HepG2 (cell line): ENCODE results near the gene BPIFB4. TPM values are rescaled to one million over a fixed set of nuclear protein-coding genes. Genes with fewer than 3 reads are reported as not detected.

Source experiments
- ATAC-seq: fragments of 200-7000 bp; cut with Tn5 transposase; 3 replicates; pipeline ENCODE4 v1.9.1; 2020; ENCODE audit warnings: mild to moderate bottlenecking, moderate library complexity
- BruUV-seq: library from RNA; stranded (reverse); fragments of 400-500 nt; replicated peaks from 2 replicates; lab custom pipeline; 2021; lab: Mats Ljungman, UMichigan
- CTCF ChIA-PET: fragments of 300-600 bp; formaldehyde crosslinking; extraction: SDS; loops from one replicate; lab custom pipeline; 2021; ENCODE audit warnings: low total read pairs, inconsistent platforms, low intra/inter-chr PET ratio; lab: Yijun Ruan, JAX
- POLR2A ChIA-PET: fragments of 350-600 bp; sonication (Branson Sonifier 250); formaldehyde crosslinking; loops from one replicate; lab custom pipeline; 2020; ENCODE audit warnings: antibody characterized with exemption, inconsistent platforms; lab: Yijun Ruan, JAX
- DNase-seq: peaks from one replicate; pipeline ENCODE4 v3.0.0-alpha.2; 2015; ENCODE audit warnings: low spot score
- FAIRE-seq: peaks from 3 replicates; lab custom pipeline; 2011; peaks lifted over from hg19 to GRCh38; lab: Jason Lieb, UNC
- H2AFZ ChIP-seq: one replicate; pipeline ENCODE4 v1.6.1; 2011; ENCODE audit warnings: low read length, inconsistent platforms
- H3K27ac ChIP-seq: fragments of 300-600 bp; 3 replicates; pipeline ENCODE4 v1.8.0; 2011; ENCODE audit warnings: mixed run types, mild to moderate bottlenecking, mixed read lengths, low read length, inconsistent platforms; ENCODE audit not compliant: insufficient read depth; ENCODE audit errors: extremely low read length
- H3K27me3 ChIP-seq, 2 experiments: fragments of 200-600 bp in 1 of 2; 2 replicates in 1 of 2; 3 replicates in 1 of 2; pipeline versions ENCODE4 v1.6.0 to v1.8.0; 2011; ENCODE audit warnings: low read length in 2 of 2, mild to moderate bottlenecking in 2 of 2, moderate library complexity in 2 of 2, inconsistent platforms in 1 of 2; ENCODE audit not compliant: insufficient read depth in 2 of 2, control insufficient read depth in 1 of 2
- H3K36me3 ChIP-seq, 2 experiments: fragments of 200-600 bp in 1 of 2; replicated peaks in 1 of 2; 2 replicates in 1 of 2; 3 replicates in 1 of 2; pipeline versions ENCODE4 v1.5.1 to v1.8.0; 2011; ENCODE audit warnings: low read length in 2 of 2, inconsistent platforms in 1 of 2; ENCODE audit not compliant: insufficient read depth in 2 of 2, control insufficient read depth in 1 of 2
- H3K4me1 ChIP-seq: 2 replicates; pipeline ENCODE4 v1.5.1; 2012; ENCODE audit warnings: low read length, inconsistent platforms; ENCODE audit not compliant: insufficient read depth
- H3K4me2 ChIP-seq: 2 replicates; pipeline ENCODE4 v1.6.0; 2011; ENCODE audit warnings: low read depth, low read length, inconsistent platforms
- H3K4me3 ChIP-seq, 3 experiments: fragments of 200-600 bp in 1 of 3; sonication (generic), shearing (Covaris generic) in 1 of 3; replicated peaks in 1 of 3; 2 replicates each; pipeline ENCODE4 v1.5.1; 2011 to 2016; ENCODE audit warnings: low read length in 3 of 3, inconsistent platforms in 2 of 3, low read depth in 2 of 3, mild to moderate bottlenecking in 2 of 3, control low read depth in 1 of 3, mixed read lengths in 1 of 3; ENCODE audit not compliant: insufficient read depth in 1 of 3
- H3K79me2 ChIP-seq: one replicate; pipeline ENCODE4 v1.6.1; 2011; ENCODE audit warnings: low read length, inconsistent platforms; ENCODE audit not compliant: insufficient read depth
- H3K9ac ChIP-seq: 2 replicates; pipeline ENCODE4 v1.6.0; 2011; ENCODE audit warnings: mild to moderate bottlenecking, low read depth, low read length, inconsistent platforms; ENCODE audit not compliant: insufficient read depth
- H3K9me3 ChIP-seq: 2 replicates; pipeline ENCODE4 v1.5.1; 2012; ENCODE audit warnings: mild to moderate bottlenecking, low read length
- H4K20me1 ChIP-seq: 2 replicates; pipeline ENCODE4 v1.6.0; 2011; ENCODE audit warnings: inconsistent platforms, mild to moderate bottlenecking, low read length, moderate library complexity; ENCODE audit not compliant: insufficient read depth
- BRD4 ChIP-seq: sonication (generic); formaldehyde crosslinking; IDR thresholded peaks from 2 replicates; pipeline ENCODE4 v1.4.0; 2020; ENCODE audit warnings: missing genetic modification reagents
- FUBP1 ChIP-seq: sonication (generic); formaldehyde crosslinking; IDR thresholded peaks from 2 replicates; pipeline ENCODE4 v1.5.1; 2020; ENCODE audit warnings: missing genetic modification reagents, mild to moderate bottlenecking, borderline replicate concordance
- GATAD1 ChIP-seq: IDR thresholded peaks from 2 replicates; pipeline ENCODE4 v1.6.1; 2016; ENCODE audit warnings: missing genetic modification reagents, missing compliant biosample characterization
- GLI4 ChIP-seq: sonication (generic); formaldehyde crosslinking; IDR thresholded peaks from 2 replicates; pipeline ENCODE4 v1.5.1; 2020; ENCODE audit warnings: missing genetic modification reagents, mild to moderate bottlenecking, moderate library complexity, borderline replicate concordance
- KLF15 ChIP-seq: sonication (generic); formaldehyde crosslinking; IDR thresholded peaks from 2 replicates; pipeline ENCODE4 v1.8.1; 2023; ENCODE audit warnings: borderline replicate concordance, mild to moderate bottlenecking, inconsistent platforms, missing genetic modification reagents, mixed read lengths
- KLF6 ChIP-seq: IDR thresholded peaks from 2 replicates; pipeline ENCODE4 v1.8.0; 2016; ENCODE audit warnings: missing biosample characterization, missing genetic modification reagents
- NCOA2 ChIP-seq: sonication (generic); formaldehyde crosslinking; IDR thresholded peaks from 2 replicates; pipeline ENCODE4 v1.8.0; 2022; ENCODE audit warnings: inconsistent platforms
- NFKB2 ChIP-seq: sonication (generic); formaldehyde crosslinking; IDR thresholded peaks from 2 replicates; pipeline ENCODE4 v1.4.0; 2020; ENCODE audit warnings: missing genetic modification reagents, borderline replicate concordance
- NPAS2 ChIP-seq: sonication (generic); formaldehyde crosslinking; IDR thresholded peaks from 2 replicates; pipeline ENCODE4 v1.8.0; 2022; ENCODE audit warnings: mild to moderate bottlenecking, missing genetic modification reagents, borderline replicate concordance
- ZFY ChIP-seq: sonication (generic); formaldehyde crosslinking; IDR thresholded peaks from 2 replicates; pipeline ENCODE4 v1.4.0; 2020; ENCODE audit warnings: missing genetic modification reagents
- ZKSCAN1 ChIP-seq: fragments of 150-350 bp; IDR thresholded peaks from 2 replicates; pipeline ENCODE4 v1.6.1; 2014; ENCODE audit warnings: low read length
- ZMAT5 ChIP-seq: sonication (generic); formaldehyde crosslinking; IDR thresholded peaks from 2 replicates; pipeline ENCODE4 v1.5.0; 2020; ENCODE audit warnings: mild to moderate bottlenecking, low read depth, missing genetic modification reagents, borderline replicate concordance
- ZNF138 ChIP-seq: sonication (generic); formaldehyde crosslinking; IDR thresholded peaks from 2 replicates; pipeline ENCODE4 v1.5.0; 2020; ENCODE audit warnings: mild to moderate bottlenecking, low read depth, missing genetic modification reagents
- ZNF274 ChIP-seq: sonication (generic); formaldehyde crosslinking; IDR thresholded peaks from 2 replicates; pipeline ENCODE4 v1.5.1; 2020; ENCODE audit warnings: mild to moderate bottlenecking, missing genetic modification reagents
- ZNF44 ChIP-seq: sonication (generic); formaldehyde crosslinking; IDR thresholded peaks from 2 replicates; pipeline ENCODE4 v1.5.1; 2020; ENCODE audit warnings: mild to moderate bottlenecking, missing genetic modification reagents
- ZNF572 ChIP-seq: sonication (generic); formaldehyde crosslinking; IDR thresholded peaks from 2 replicates; pipeline ENCODE4 v1.5.1; 2020; ENCODE audit warnings: mild to moderate bottlenecking, missing genetic modification reagents
- ZNF598 ChIP-seq: sonication (generic); formaldehyde crosslinking; IDR thresholded peaks from 2 replicates; pipeline ENCODE4 v1.5.1; 2020; ENCODE audit warnings: mild to moderate bottlenecking, missing genetic modification reagents, borderline replicate concordance
- ZNF737 ChIP-seq: sonication (generic); formaldehyde crosslinking; IDR thresholded peaks from 2 replicates; pipeline ENCODE4 v1.5.0; 2020; ENCODE audit warnings: missing genetic modification reagents, mild to moderate bottlenecking, borderline replicate concordance
- ZNF770 ChIP-seq: sonication (generic); formaldehyde crosslinking; IDR thresholded peaks from 2 replicates; pipeline ENCODE4 v1.5.0; 2020; ENCODE audit warnings: mild to moderate bottlenecking, missing genetic modification reagents
- ZNF883 ChIP-seq: sonication (generic); formaldehyde crosslinking; IDR thresholded peaks from 2 replicates; pipeline ENCODE4 v1.5.1; 2020; ENCODE audit warnings: mild to moderate bottlenecking, missing genetic modification reagents; ENCODE audit errors: not compliant biosample characterization
- WGBS: methylation state at CpG from one replicate; pipeline ENCODE4 v1.1.6; 2017; ENCODE audit warnings: low lambda C conversion rate; 5-methylcytosine and 5-hydroxymethylcytosine counted together
- in situ Hi-C: cut with HindIII; loops from 2 replicates; pipeline ENCODE4 v1.10.0; 2017; ENCODE audit warnings: low pct_unique_long_range_greater_than_20kb; ENCODE audit not compliant: extremely low pct_ligation_motif_present
- intact Hi-C: fragments of 100-400 bp; cut with micrococcal nuclease; formaldehyde crosslinking; loops from one replicate; pipeline ENCODE4 v1.10.0; 2022; ENCODE audit not compliant: unreplicated experiment
- polyA plus RNA-seq, 8 experiments: library from polyadenylated mRNA; depleted of rRNA in 3 of 8; stranded (reverse) in 7 of 8; unstranded in 1 of 8; fragments of >200 nt; fragmentation: Illumina TruSeq in 4 of 8; extraction: Trizol in 4 of 8; gene quantifications; 2 replicates each; pipeline versions ENCODE4 v1.2.1 to v1.2.3, GENCODE V29; 2011 to 2016; ENCODE audit warnings: low read depth in 4 of 8, missing spikeins in 1 of 8, mixed read lengths in 1 of 8; ENCODE audit not compliant: insufficient read depth in 1 of 8
- total RNA-seq, 5 experiments: library from RNA; depleted of rRNA; stranded (reverse); fragments of >200 nt; fragmentation: Illumina TruSeq; extraction: Trizol; gene quantifications; 2 replicates each; pipeline ENCODE4 v1.2.3, GENCODE V29; 2016; ENCODE audit warnings: low read depth in 1 of 5

BPIFB4 gene
- total and polyA plus RNA-seq, 2 of the 13 experiments (the other 11 are each of a cell fraction or from before 2014, with no cell fraction given) = 0.09 TPM; not detected in 1

- FAIRE-seq = no peak
- Histone ChIP-seq H2AFZ (no peak overlapping the region), H3K9ac (no peak overlapping the region), H3K4me3 (no peak overlapping the region), H3K79me2 (no peaks in the 10 kb centered on the region), H3K27me3 (peaks cover 2 to 3% of the 10 kb centered on the region in 2 experiments; a peak in 2 of 5 replicates), H3K36me3 (no peaks in the 10 kb centered on the region), H4K20me1 (no peaks in the 10 kb centered on the region), H3K27ac (no peak overlapping the region), H3K4me2 (peak overlapping the region; percentile 36), H3K4me1 (peaks cover 18% of the 10 kb centered on the region), H3K9me3 (no peaks in the 10 kb centered on the region)
- ChIA-PET CTCF (interaction anchor here (1.5 kb wide), 1 partner anchor 9 kb away, joined by 4 read pairs; no protein-coding TSS in a partner anchor), POLR2A (no interaction called here)
- no TSS peak for BruUV-seq
- peak; percentile 26 for ATAC-seq
- in situ Hi-C loops = no loop called here
- intact Hi-C loops = no loop called here
- WGBS = 22% methylated on average over 8 of the region's 8 CpGs
- no peak for DNase-seq
- no peak for TF ChIP-seq ZNF770 (CRISPR knock-in tag)
- no peak for TF ChIP-seq ZKSCAN1
- 0 out of 2 replicates have a peak, but pooled peaks have one; percentile 43 for TF ChIP-seq NPAS2 (CRISPR knock-in tag)
- 0 out of 2 replicates have a peak, but pooled peaks have one; percentile 1 for TF ChIP-seq ZFY (CRISPR knock-in tag)
- no peak for TF ChIP-seq ZNF737 (CRISPR knock-in tag)
- TF ChIP-seq ZMAT5 = no peak
- TF ChIP-seq BRD4 (CRISPR knock-in tag) = no peak
- TF ChIP-seq GLI4 (CRISPR knock-in tag) = no peak
- 0 out of 2 replicates have a peak, but pooled peaks have one; percentile 12 for TF ChIP-seq NCOA2 (CRISPR knock-in tag)
- peak; percentile 46; the same call in 1 of the 2 replicates for TF ChIP-seq NFKB2 (CRISPR knock-in tag)
- 0 out of 2 replicates have a peak, but pooled peaks have one; percentile 43 for TF ChIP-seq ZNF598 (CRISPR knock-in tag)
- no peak for TF ChIP-seq GATAD1
- TF ChIP-seq ZNF572 = 0 out of 2 replicates have a peak, but pooled peaks have one; percentile 37
- no peak for TF ChIP-seq ZNF138 (CRISPR knock-in tag)
- no peak for TF ChIP-seq KLF6
- TF ChIP-seq ZNF883 (CRISPR knock-in tag) = peak; percentile 64
- TF ChIP-seq ZNF274 = 0 out of 2 replicates have a peak, but pooled peaks have one; percentile 30
- TF ChIP-seq KLF15 (CRISPR knock-in tag) = no peak
- TF ChIP-seq ZNF44 (CRISPR knock-in tag) = 0 out of 2 replicates have a peak, but pooled peaks have one; percentile 33
- TF ChIP-seq FUBP1 (CRISPR knock-in tag) = 0 out of 2 replicates have a peak, but pooled peaks have one; percentile 58
Measured at GRCh38 chr20:33105316-33105924, 26.0 kb downstream of the BPIFB4 start.
